Tongue (tissue), 2 donors: ENCODE data around the gene CAV1. TPM values are rescaled to one million over a fixed set of nuclear protein-coding genes. Genes with fewer than 3 reads are reported as not detected.

ENCODE experiments used
- DNase-seq: peaks from one replicate; pipeline ENCODE4 v3.0.0-alpha.2; 2015
- total RNA-seq: library from RNA; depleted of rRNA; stranded (reverse); fragments of >200 nt; gene quantifications from one replicate; pipeline ENCODE4 v1.2.3, GENCODE V29; 2014

The CAV1 gene
- total RNA-seq, 1 donor from 2014 or later: 248 TPM

GRCh38 chr7:116505278-116505677, 19.6 kb upstream of the CAV1 start:
- no peak for DNase-seq

- DNase-seq: no peak
Measured at GRCh38 chr7:116505823-116506222, 19.0 kb upstream of the CAV1 start.

- no peak for DNase-seq
Measured at GRCh38 chr7:116509982-116510579, 14.8 kb upstream of the CAV1 start.

- no peak for DNase-seq
Measured at GRCh38 chr7:116510795-116511194, 14.0 kb upstream of the CAV1 start.

- DNase-seq: no peak
Measured at GRCh38 chr7:116511552-116512519, 13.0 kb upstream of the CAV1 start.

- DNase-seq: no peak
Measured at GRCh38 chr7:116512520-116513188, 12.2 kb upstream of the CAV1 start.

GRCh38 chr7:116515584-116515983, 9.3 kb upstream of the CAV1 start:
- no peak for DNase-seq

GRCh38 chr7:116516324-116516723, 8.5 kb upstream of the CAV1 start:
- DNase-seq: no peak

GRCh38 chr7:116517626-116518025, 7.2 kb upstream of the CAV1 start:
- DNase-seq: no peak

GRCh38 chr7:116518961-116519360, 5.9 kb upstream of the CAV1 start:
- no peak for DNase-seq

GRCh38 chr7:116521046-116521664, 3.7 kb upstream of the CAV1 start:
- no peak for DNase-seq

GRCh38 chr7:116522247-116522646, 2.6 kb upstream of the CAV1 start:
- DNase-seq: no peak

GRCh38 chr7:116524221-116524608, 621 bp upstream of the CAV1 start:
- no peak for DNase-seq

GRCh38 chr7:116525298-116525912, 569 bp downstream of the CAV1 start:
- DNase-seq: peak; percentile 36

- DNase-seq: peak; percentile 85
Measured at GRCh38 chr7:116525913-116526861, 1.4 kb downstream of the CAV1 start.

GRCh38 chr7:116526897-116527296, 2.1 kb downstream of the CAV1 start:
- DNase-seq: no peak

- DNase-seq: no peak
Measured at GRCh38 chr7:116527521-116527920, 2.7 kb downstream of the CAV1 start.

- DNase-seq: no peak
Measured at GRCh38 chr7:116528008-116528789, 3.4 kb downstream of the CAV1 start.

GRCh38 chr7:116529250-116529649, 4.4 kb downstream of the CAV1 start:
- no peak for DNase-seq
